Activated T-cell treated with anti-CD3 and anti-CD28 coated beads for 1 hour (primary cell): ENCODE data around the gene SSH2.

Source experiments
- DNase-seq: peaks from one replicate; pipeline ENCODE4 v3.0.0-alpha.2; 2020; ENCODE audit warnings: low read depth

The SSH2 gene

GRCh38 chr17:29778956-29779811 lies 150.8 kb downstream of the SSH2 start:
- peak; percentile 76 for DNase-seq

GRCh38 chr17:29777663-29778062 lies 152.4 kb downstream of the SSH2 start:
- DNase-seq, result no peak

- DNase-seq, result no peak
Observed at GRCh38 chr17:29776026-29776425, 154.0 kb downstream of the SSH2 start.

- no peak for DNase-seq
Observed at GRCh38 chr17:29772981-29773380, 157.0 kb downstream of the SSH2 start.

- DNase-seq, result no peak
Observed at GRCh38 chr17:29771546-29771945, 158.5 kb downstream of the SSH2 start.

- no peak for DNase-seq
Observed at GRCh38 chr17:29769225-29769624, 160.8 kb downstream of the SSH2 start.

GRCh38 chr17:29766796-29767327 lies 163.2 kb downstream of the SSH2 start:
- no peak for DNase-seq

- DNase-seq, result no peak
Observed at GRCh38 chr17:29764748-29765147, 165.3 kb downstream of the SSH2 start.

DNA sequence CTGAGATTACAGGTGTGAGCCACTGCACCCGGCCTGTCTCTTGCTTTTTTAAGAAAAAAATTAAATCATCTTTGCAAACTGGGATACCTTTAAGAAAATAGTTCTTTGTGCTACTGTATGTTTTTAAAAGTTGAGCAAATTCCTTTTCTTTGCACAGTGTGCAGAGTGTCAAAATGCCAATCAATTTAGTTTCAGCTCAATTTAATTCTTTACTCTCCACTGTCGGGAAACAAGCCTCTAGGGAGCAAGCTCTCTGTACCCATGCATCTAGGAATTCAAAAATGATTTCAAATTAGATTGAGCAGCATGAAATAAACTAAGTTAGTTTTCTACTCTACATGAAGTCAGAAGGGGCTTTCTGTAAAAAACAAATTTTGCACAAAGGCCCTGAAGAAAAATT lies 165.8 kb downstream of the SSH2 start:
- DNase-seq, result no peak

GRCh38 chr17:29763273-29763672 lies 166.8 kb downstream of the SSH2 start:
- DNase-seq, result no peak

DNA sequence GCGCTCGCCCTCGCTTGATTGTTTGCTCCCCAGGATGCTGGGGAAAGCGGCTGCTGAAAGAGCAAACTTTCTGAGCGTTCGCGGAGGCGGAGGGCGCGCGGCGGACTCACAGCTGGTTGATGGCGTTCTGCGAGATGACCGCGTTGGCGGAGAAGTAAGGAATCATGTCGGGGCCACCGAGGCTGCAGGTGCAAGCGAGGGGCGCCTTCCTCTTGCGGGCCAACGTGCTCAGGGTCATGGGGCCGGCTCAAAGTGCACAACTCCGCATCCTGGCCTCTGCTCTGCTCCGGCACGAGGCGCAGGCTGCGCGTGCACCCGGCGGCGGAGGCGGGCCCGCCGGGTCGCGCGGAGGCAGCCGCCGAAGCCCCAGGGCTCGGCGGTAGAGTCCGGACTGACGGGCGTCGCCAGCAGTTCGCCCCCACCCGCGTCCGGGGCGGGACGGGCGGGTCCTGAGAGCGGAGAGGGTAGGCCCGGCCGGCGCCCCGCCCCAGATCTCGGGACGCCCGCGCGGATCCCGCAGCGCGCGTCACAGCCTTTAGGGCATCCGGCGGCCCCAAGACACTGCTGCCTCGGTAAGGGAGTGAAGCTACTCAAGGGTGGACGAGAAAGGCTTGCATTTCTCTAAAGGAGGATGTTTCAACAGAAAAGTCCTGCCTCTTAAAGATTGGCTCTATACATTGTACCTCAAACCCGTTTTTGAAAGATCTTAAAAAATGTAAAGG lies 168.8 kb downstream of the SSH2 start:
- DNase-seq, result peak; percentile 83

DNA sequence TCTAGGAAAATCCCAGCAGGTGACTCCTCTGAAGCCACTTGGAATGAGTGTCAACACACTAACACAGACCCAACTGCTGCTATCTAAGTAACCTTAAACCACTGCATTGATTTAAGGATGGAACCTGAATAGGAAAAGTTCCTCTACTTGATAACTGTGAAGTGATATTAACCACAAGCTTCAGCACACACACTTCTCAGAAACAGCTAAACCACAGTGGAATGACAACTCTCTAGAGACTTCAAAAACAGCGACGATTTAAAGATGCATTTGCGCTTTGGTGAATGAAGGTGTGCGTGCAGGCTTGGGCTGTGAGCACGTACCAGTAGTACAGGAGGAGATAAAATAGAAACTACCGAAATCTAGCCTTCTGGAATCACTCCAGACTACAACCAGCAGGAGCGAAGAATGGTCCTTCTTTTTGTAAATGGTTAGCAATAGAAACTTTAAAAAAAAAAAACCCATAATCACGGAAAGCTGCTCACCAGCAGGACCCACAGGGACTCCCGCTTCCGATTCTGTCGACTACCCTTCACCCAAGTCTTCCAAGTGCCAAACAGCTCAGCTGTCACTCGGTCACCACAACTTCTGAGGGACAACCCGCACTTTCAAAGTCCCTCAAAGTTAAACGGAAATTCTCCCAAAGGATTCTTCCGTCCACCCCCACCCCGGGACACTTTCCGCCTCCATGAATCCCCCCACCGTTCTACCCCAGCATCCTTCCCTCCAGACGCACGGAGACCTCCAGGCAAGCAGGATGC lies 169.6 kb downstream of the SSH2 start:
- DNase-seq, result peak; percentile 12

DNA sequence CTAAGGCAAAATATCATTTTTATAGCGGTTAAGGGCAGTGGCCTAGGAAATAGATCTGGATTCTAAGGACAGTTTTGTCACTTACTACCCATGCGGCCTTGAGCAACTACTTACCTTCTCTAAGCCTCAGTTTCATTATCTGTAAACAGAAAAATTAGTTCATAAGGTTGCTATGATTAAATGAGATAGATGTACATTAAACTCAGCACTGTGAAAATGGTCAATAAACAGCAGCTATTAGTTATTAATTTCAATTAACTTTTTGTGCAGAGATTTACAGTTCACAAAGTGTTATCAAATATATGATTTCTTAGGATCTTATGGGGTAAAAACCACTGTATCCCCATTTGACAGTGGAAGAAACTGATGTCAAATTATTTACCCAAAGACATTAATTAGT lies 171.8 kb downstream of the SSH2 start:
- DNase-seq, result no peak

DNA sequence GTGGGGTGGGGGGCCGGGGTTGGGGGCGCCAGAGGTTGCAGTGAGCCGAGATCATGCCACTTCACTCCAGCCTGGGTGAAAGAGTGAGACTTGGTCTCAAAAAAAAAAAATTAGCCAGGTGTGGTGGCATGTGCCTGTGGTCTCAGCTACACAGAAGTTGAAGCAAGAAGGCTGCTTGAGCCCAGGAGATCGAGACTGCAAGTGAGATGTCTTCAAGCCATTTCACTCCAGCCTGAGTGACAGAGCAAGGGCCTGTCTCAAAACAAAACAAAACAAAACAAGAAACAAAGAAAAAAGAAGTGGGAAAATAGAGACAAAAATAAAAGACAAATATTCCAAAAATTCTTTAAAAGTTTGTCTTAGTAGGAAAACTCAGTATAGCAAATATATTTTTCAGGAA lies 172.2 kb downstream of the SSH2 start:
- no peak for DNase-seq

DNA sequence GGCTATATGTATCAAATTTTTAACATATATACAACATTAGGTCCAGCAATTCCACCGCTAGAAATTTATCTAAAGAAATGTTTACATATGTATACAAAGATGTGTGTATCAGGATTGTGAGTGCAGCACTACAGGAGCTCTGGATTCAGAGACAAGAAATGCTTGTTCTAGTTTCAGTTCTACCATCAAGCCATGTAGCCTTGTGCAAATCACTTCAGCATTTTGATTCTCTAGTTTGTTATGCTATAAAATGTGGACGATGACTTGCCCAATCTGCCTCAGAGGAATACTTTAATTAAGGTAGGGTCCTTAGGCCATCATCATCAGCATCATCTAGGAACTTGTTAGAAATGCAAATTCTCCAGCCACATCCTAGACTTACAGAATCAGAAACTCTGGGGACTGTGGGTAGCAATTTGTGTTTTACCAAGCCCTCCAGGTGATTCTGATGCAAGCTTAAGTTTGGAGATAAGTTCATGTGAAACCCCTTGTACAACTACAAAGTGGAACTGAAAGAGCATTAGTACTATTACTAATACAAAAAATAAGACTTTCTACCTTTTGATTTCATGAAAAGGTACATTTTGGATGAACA lies 176.1 kb downstream of the SSH2 start:
- DNase-seq, result no peak

DNA sequence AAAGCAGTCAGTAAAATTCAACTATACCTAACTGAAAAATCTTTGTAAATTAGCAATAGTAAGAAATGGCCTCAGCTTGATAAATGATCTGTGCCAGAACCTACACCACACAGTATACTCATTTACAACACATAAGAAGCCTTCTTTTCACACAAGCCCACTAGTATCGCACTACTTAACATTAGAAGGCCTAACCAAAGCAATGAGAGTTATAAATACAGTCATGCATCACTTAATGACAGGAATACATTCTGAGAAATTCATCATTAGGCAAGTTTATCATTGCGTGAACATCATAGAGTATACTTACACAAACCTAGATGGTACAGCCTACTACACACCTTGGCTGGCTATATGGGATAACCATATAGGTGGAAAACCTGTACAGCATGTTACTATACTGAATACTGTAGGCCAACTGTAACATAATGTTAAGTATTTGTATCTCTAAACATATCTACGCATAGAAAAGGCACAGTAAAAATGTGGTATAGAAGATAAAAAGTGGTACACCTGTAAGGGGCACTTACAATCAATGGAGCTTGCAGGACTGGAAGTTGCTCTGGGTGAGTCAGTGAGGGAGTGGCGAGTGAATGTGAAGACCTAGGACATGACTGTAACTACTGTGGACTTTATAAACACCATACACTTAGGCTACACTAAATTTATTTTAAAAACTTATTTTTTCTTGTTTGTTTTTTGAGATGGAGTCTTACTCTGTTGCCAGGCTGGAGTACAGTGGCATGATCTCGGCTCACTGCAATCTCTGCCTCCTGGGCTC lies 180.8 kb downstream of the SSH2 start:
- DNase-seq, result no peak

- DNase-seq, result no peak
Observed at GRCh38 chr17:29748400-29748799, 181.6 kb downstream of the SSH2 start.

DNA sequence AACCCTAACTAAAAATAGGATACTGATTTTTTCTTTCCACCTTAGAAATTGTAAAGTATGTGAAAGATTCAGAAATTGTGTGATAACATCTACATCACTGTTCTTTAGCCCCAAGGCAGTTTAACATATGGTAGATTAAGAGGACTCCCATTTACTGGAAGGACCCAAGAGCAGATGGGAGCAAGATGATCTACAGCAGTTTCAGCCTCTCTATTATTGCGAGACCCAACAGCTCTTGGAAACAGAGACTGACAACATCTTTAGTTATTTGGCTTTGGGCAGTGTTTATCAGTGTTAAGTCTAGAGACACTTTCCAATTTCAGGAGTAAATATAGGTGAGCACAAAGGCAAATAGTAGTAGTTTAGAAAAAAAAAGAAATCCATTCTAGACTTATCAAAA lies 182.4 kb downstream of the SSH2 start:
- no peak for DNase-seq

DNA sequence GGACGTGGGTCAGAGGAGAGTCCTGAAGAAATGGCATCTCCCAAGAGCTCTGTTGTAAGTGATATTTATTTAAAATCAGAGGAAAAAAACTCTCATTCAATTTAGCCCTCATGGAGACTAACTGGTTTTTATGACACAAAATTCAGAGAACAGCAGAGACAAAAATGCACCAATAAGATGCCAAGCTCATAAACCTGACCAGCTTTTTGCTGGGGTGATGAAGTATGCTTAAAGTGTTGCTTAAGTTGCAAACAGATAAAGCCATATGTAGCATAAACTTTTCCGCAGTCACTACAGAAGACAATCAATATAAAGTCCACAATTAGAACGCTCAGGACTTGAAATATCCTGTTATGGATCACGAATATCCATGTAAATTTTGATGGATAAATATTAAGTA lies 183.4 kb downstream of the SSH2 start:
- DNase-seq, result no peak

DNA sequence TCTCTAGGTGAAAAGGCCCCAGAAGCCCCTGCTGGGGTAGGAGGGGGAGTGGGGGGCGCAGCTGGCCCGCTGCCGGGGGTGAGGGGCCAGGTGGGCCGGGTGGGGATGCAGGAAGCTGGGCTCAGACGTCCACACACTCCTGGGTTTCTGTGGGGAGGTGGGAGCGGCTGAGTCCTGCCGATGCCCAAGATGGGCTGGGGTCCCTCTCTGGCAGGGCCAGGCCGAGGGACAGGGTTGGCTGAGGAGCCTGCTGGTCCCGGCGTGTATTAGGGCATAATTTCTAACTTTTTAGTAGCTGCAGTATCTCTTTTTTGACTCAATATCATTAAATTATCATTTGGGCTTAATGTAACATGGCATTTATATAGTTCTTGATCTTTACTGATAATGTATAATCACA lies 185.9 kb downstream of the SSH2 start:
- DNase-seq, result no peak

DNA sequence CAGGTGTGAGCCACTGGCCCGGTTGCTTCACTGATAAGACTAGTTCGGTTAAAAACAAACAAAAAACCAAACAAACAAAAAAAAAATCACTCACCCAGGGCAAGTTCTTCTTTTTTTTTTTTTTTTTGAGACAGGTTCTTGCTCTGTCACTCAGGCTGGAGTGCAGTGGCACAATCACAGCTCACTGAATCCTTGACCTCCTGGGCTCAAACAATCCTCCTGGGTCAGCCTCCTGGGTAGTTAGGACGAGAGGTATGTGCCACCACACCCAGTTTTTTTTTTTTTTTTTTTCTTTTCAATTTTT lies 187.9 kb downstream of the SSH2 start:
- no peak for DNase-seq

DNA sequence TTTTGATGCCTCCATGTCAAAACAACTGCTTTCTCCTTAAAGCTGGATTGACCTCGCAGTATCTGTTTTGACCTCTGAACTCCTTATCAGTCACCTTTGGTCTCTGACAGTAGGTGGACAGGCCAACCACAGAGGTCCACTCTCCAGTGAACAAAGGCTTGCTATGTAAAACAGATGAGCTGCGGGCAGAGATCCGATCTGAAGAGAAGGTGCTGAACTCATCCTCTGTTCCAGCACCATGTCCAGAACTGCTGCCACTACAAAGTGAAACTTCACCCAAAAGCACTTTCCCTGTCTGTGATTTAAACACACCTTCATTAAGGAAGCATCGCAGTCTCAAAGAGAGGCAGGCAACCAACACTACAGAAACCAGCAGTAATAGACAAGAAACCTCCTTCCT lies 190.0 kb downstream of the SSH2 start:
- DNase-seq, result no peak
